GF-D8 (cell line): ENCODE data around the gene FRK.
"Not testable (repeated sequence)": the region's sequence is repeated elsewhere in the genome, so short reads cannot be mapped to it uniquely, and the experiment has no call there.

Experiments
- DNase-seq: peaks from one replicate; lab custom pipeline; 2025; lab: John Stamatoyannopoulos, UW

Gene FRK

DNA sequence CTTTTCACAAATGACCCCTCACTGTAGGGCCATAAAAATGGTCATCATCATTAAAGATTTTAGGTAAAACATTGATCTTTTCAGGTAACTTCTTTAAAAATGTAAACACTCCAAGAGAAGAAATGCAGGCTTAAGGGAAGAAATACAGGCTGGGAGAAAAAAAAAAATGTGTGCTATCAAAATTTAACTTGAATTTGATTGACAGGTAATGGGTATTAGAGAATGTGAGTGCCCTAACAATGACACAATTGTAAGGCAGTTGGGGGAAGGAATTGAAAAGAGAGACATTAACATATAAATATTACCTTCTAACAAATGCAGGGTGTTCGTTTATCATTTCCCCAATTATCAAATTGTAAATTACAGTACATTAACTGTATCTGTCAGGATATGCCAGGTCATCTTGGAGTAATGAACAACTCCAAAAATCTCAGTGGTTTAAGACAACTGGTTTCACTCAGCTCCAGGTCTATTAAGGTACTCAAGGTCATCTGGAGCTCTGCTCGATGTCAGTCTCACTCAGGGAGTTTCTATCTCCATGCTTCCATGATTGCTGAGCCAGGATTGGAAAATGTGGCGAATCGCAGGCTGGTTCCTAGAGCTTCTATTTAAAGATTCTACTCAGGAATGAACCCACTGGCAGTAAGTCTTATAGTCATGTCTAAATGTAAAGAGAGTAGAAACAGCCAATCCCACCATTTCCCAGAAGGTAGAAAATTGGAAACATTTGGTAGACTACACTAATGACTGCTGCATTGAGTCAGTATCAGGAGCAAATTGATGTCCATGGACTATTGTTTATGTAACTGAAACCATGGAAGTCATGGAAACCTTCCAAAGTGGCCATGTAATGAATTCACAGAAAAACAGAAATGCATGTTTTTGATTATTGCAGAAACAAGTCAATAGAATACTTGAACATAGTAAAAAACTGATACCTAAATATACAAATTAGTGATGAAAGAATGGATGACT is 55.6 kb downstream of the FRK start:
- no peak for DNase-seq

DNA sequence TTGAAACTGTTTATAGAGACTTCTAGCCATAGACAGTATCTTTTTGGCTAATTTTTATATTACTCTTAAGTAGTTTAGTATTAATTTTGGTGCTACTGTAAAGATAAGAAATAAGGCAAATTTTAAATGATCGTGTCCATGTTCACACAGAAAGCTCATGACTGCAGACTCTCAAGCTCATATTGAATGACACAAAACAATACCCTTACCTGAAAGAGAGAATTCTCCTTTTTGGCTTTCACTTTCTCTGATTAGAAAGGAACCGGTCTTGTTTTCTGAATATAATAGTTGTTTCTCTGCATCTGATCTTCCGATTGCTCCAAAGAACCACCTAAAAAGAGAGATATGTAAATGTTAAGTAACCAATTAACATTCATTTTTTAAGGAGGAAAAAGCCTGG is 57.0 kb downstream of the FRK start:
- DNase-seq = no peak

DNA sequence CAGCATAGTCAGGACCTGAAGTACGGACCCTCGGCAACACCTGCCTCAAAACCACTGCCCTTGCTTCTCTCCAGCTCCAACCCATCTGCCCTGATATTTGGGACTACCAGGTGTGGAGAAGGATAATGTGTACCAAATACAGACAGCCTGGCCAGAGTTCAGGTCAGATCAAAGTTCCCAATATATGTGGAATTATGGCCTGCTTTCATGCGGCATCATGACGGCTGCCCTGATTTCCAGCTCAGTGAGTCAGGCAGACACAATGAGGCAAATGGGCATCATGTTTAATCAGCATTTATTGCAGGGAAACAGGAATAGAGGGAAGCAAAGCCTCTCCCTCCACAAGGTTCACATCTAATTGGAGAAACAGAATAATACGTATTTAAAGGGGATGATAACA is 57.9 kb downstream of the FRK start:
- no peak for DNase-seq

DNA sequence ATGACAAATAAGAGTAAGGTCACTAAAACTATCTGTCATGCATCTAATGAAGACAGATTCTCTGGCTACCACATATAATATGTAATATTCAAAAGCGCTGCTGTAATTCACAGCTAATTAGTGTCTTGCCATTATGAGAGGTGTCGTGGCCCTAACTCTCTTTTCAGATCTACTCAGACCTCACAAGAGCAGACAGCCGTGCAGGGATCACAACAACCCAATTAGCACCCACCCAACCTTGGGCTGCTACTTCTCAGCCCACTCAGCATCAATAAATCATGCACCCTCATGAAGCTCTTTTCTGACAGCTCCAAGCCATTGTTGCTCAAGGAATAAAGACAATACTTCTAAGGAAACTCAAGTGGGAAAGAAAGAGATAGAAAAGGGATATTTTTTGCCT is 61.5 kb downstream of the FRK start:
- DNase-seq = no peak

DNA sequence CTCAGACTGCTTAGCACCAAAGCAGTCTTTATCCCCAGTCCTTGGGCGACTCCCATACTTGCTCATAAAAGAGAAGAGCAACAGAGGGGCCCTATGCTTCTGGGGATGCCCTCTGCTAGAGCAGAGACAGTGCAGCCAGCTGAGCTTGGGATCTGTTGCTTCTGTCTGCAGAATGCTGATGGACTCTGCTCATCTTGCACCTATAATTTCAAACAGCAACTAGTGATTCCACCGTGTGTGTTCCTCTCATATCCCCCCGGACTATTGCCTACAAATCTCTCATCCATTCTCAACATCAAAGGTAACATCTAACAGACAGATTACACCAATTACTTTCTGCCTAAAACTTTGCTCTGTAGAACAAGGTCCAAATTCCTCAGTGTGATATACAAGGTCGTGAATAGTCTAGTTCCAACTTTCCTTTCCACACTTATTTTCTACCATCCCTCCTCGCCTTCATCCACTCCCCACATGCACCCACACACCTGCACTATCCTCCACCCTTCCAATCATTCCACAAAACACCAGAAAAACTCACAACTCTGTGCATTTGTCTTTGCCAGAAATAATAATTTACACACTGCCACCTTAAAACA is 62.6 kb downstream of the FRK start:
- no peak for DNase-seq

DNA sequence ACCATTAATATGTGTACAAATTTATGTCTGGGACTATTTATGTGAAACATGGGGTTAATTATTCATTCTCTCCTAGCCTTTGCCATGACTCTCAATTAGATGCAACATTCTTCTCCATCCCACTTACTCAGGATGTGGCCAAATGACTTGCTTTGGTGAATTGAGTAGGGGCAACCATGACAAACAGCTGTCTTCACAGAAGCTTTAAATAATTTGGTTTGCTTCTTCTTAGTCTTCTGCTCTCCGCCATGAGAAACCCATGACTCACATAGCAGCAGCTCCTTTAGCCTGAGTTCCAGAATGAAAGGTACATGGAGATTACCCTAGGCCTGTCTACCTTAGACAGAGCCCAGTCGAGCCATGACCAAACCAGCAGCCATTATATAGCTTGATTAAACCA is 74.7 kb downstream of the FRK start:
- no peak for DNase-seq

DNA sequence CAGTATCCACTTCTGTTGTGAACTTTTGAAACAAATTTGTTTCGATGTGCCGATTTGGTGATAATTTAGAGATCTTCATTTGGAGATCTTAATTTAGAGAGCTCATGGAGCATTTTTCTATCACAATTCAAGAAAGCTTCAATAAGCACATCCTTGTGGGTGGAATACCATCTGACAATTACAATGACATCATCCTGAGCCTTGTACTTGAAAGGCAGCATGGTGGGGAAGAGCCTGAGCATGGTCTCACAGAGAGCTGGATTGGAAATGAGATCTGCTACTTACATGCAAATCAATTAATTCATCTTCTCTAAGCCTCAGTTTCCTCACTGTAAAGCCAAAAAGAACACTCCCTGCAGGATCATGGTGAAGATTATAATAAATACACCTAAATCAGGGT is 75.9 kb downstream of the FRK start:
- no peak for DNase-seq

DNA sequence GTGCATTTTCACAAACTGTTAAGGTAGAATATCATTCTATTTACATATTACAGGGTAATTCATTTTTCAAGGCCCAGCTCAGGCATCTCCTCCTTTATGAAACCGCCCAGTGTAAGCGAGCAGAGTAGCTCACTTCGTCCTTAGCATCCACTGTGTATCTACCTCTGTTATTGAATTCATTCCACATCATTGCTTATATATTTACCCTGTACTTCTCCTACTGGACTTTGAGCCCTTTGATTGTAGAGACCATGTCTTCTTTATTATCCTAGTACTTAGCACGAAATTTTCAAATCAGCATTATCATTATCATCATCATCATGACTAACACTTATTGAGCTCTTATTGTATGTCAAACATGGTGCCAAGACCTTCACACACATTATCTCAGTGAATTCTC is 76.7 kb downstream of the FRK start:
- DNase-seq = no peak

DNA sequence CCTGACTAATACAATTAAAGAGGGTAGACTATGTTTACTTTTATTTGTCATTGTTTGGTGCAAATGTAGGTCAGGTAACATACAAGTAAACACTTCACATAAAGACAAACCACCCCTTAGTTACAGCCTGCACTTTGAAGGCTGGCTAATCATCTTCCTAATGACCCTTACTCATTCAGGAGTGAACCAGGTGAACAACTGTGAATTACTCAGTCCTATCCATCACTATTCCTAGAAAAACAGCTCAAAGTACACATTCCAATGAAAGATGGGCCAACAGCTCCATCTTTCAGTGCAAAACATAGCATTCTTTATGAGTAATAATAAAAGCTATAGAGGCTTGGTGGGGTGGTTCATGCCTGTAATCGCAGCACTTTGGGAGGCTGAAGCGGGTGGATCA is 78.2 kb downstream of the FRK start:
- no peak for DNase-seq

DNA sequence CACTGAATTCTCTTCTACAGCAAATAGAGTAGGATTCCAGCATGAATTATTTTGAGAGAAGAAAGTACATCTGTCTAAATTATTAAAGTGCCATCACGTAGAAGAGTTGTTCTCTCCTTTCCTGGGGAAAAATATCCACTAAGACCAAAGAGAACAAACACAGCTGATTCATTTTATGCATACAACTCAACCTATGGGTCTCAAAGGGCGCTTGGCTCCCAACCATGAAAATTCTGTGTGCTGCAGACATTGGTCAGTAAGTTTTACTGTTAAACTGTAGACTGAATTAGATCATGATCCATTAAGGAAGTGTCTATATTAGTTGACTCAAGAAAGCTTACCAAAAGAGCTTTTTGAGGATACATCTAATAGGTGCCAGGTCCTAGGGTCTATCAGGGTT is 83.5 kb downstream of the FRK start:
- no peak for DNase-seq

DNA sequence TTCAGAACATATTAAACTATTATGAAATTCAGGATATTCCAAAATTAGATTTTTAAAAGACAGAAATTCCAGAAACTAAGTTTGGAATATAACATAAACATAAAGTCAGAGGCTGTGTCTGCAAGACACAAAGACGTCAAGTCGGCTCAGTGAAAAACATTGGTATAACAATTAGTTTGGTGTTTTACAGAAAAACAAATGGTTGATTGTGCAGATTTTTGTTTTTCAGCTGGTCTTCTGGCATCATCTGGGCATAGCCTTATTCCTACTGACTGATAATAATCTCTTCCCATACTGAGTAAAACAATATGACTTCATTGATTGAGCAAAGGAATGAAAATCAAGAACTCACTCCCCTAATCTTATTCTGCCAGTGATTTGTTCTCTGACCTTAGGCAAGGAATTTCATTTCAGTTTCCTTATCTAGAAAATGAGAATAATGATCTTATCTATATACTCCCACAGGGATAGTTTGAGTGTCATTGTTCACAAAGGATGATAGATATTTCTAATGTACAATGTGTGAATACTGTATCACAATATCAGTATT is 84.3 kb downstream of the FRK start:
- DNase-seq = no peak

DNA sequence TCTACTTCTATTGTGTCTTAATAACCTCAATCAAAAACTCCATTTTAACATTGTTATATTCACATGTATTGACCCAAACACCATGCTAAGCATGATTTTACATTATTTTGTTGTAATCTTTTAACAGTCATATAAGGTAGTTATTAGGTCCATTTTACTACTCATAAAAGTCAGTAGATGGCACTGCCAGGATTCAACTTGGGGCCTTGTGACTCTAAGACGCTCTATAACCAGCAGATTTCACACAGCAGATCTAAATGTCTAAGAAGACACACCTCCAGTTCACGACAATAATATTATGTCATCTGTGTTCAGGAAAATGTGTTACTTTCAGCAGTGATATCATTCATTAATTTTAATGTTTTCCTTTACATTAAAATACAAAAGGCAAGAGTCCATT is 88.0 kb downstream of the FRK start:
- DNase-seq = no peak

DNA sequence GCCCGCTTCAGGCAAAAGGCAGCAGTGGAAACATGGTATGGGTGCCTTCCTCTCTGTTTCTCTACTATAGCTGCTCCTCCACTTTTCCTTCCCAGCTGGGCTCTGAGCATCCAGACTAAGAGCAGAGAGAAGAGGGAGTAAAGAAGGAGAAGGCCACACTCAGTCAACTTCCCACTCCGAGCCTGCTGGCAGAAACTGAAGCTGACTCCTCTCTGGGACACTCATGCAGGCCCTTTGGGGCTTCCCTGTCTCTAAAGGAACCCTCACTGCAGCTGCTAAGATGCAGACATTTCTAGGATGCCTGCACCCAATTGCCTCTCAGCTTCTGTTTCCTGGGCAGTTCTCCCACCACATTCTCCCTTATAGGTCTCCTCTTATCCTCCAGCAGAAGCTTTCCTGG is 88.9 kb downstream of the FRK start:
- no peak for DNase-seq

DNA sequence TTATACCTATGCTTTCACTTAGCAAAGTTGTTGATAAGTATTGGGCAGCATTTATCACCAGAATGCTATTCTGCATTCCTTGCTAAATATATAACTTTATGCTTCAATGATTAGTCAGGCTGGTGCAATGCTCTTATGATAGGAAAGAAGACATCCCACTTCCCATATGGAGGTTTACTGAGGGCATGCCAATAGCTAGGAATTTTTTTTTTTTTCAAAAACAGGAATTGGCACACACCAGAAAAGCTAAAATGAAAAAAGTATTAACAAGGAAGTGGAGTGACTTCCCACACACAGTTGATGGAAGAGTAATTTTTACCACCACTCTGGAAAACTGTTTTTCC is 90.8 kb downstream of the FRK start:
- no peak for DNase-seq

DNA sequence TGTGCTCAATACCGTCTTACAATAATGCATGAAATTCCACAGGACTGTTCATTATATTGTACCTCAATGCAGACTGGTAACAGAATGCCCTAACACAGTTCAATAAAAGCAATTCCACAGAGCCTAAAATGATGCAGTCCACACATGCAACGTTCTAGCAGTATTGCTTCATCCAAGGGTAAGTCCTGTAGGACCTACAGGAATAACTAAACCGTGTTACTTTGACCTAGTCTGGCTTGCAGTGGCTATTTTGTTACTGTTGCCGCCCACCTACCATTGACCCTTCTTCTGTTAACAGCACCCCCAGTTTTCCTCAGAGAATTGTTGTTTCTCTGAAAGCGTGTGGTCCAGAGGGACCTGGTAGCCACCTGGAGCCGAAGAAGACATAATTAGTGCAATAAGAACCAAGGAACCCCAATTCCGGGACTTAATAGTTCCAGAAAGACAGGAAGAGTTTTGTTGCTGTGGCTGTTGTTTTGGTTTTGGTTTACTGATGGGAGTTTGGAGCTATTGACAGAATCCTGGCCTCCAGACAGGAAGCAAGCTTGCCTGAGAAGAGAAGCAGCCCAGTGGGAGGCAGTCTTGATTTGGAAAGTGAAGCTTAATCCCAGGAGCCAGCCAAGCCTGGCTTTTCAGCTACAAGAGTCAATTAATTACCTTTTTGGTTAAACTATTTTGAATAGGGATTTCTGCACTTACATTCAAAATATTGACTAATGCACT is 91.3 kb downstream of the FRK start:
- DNase-seq = no peak

DNA sequence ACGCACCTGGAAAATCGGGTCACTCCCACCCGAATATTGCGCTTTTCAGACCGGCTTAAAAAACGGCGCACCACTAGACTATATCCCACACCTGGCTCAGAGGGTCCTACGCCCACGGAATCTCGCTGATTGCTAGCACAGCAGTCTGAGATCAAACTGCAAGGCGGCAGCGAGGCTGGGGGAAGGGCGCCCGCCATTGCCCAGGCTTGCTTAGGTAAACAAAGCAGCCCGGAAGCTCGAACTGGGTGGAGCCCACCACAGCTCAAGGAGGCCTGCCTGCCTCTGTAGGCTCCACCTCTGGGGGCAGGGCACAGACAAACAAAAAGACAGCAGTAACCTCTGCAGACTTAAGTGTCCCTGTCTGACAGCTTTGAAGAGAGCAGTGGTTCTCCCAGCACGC is 100.4 kb downstream of the FRK start:
- not testable (repeated sequence) for DNase-seq

DNA sequence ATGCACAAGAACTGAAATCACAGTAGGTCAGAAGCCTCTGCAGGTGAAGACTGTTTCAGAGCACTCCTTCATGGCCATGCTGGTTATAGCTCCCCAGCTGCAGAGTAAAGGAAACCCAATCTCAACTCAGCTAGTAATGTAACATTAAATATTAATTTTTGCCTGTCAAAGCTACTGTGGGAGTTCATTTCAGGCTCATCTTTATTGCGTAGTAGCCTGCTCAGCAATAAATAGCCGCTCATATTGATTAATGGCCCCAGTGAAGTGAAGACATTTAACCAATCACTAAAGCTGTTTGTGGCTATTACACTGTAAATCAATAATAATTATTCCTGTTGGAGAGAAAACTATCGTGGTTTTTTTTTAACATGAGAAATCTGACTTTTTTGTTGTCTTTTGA is 101.7 kb downstream of the FRK start:
- DNase-seq = no peak

DNA sequence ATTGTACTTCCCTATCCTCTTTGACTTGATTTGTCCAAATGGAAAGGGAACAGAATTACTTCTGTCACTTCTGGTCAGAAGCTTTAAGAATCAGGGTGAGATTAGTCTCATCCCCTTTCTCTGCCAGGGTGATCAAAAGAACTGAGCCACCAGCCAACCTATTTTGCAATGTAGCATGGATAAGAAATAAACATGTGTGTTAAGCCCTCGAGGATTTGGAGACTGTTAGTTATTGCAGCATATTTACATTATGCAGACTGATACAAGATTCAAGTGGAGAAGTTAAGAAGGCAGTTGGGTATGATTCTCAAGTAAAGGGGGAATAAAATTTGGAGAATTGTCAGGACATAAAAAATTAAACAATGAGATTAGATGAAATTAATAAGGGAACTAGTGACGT is 106.0 kb downstream of the FRK start:
- no peak for DNase-seq

DNA sequence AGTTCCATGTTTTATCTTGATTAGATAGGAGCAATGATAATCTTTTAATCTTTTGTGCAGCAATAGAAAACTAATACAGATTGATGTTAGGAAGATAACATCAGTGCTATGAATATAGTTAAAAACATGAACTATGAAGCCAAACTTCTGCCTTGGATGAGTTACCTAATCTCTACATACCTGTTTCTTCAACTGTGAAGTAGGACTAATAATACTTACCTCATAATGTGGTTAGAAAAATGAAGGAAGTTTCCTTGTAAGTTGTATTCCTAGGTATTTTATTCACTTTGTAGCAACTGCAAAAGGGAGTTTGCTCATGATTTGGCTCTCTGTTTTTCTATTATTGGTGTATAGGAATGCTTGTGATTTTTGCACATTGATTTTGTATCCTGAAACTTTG is 111.9 kb downstream of the FRK start:
- no peak for DNase-seq

DNA sequence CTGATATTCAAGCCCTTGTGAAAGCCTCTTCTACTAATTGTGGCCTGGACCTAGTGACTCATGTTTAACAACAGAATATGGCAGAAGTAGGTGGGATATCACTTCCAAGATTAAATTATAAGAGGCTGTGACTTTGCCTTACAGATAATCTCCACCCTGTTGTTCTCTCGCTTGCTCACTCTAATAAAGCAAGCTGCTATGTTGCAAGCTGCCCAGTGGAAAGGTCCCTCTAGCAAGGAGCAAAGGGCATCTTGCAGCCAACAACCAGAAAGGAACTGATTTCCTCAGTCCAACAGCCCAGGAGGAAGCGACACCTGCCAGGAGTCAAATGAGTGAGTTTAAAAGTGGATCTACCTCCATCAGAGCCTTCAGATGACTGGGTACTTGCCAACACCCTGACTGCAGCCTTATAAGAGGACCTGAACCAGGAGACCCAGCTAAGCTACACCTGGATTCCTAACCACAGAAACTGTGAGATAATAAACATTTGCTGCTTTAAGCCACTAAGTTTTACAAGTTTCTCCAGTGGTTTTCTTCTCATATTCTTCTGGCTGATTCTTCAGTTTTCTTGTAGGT is 112.6 kb downstream of the FRK start:
- DNase-seq = no peak

DNA sequence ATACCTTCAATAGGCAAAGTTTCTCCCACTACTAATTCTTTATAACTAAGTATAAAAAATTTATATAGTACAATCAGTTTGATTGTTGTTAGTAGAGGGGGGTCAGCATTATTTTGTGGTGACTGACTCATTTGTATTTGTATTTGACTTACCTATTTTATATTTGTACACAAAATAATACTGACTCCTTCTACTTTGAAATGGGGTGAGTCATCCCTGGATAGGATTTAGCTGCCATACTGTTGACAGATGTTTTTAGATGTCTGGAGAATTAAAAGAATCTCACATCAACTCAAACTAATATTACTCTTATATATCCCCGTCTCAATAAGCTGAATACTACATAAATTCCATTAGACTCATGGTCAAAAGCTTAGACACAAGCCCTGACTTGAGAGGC is 114.9 kb downstream of the FRK start:
- DNase-seq = no peak

DNA sequence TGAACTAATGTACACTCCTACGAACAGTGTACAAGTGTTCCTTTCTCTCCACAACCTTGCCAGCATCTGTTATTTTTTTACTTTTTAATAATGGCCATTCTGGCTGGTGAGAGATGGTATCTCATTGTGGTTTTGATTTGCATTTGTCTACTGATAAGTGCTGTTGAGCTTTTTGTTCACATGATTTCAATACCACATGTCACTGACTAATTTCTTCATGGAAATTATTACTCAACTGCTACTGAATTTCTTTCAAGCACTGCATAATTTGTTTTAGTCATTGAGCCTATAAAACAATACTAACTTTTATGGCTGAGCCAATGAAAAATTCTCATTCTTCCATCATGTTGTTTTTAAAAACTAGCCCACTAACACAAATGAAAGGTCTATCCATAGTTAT is 115.4 kb downstream of the FRK start:
- DNase-seq = no peak

DNA sequence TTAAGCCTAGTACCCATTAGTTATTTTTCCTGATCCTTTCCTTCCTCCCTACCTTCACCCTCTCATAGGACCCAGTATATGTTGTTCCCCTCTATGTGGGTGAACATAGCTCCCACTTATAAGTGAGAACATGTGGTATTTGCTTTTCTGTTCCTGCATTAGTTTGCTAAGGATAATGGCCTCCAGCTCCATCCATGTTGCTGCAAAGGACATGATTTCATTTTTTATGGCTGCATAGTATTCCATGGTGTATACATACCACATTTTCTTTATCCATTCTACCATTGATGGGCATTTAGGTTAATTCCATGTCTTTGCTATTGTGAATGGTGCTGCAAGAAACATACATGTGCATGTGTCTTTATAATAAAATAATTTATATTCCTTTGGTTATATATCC is 115.9 kb downstream of the FRK start:
- not testable (repeated sequence) for DNase-seq
